Stimulated activated CD8-positive, alpha-beta memory T cell treated with anti-CD3 and anti-CD28 coated beads, Interleukin-12 subunit alpha, Interleukin-12 subunit beta, amount 100 ng/mL, for 1 hour (primary cell): Measurements from ENCODE around the gene SASH3.

Experiments used
- DNase-seq: peaks from one replicate; pipeline ENCODE4 v3.0.0-alpha.2; 2020; ENCODE audit warnings: low read depth

SASH3 gene

DNA sequence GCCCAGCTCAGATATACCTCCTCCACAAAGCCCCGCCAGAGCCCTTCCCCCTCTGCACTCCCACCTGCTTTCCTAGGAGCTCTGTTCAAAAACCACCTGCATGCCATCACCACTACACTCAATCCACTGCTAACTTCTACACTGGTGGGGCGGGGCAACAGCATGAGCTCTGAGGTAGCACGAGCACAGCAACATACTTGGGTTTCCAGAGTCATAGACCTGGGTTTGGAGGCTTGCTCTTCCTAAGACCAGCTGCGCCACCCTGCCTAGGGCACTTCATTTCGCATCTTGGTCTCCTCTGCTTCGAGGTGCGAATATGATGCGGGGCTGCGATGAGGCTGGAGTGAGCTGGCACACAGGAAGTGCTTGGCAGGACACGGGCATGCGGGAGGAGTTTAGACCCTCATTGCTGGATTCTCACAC, 3.6 kb downstream of the SASH3 start:
- no peak for DNase-seq

DNA sequence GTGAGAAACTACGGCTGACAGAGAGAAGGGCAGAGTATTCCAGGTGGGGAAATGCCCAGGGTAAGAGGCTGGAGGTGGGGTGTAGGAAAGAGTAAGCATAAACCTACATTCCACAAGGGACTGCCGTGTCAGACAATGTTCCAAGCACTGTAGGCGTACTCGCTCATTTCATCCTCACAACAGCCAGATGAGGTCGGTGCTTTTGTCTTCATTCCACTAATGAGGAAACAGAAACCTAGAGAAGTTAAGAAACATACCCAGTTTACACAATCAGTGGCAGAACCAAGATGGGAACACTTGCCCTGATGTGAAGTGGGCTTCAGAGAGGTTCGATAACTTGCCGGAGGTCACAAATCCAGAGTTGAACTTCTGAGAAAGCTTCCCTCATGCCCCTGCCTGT, 4.6 kb downstream of the SASH3 start:
- no peak for DNase-seq

GRCh38 chrX:129785160-129785947, 5.6 kb downstream of the SASH3 start:
- no peak for DNase-seq

GRCh38 chrX:129786210-129786651, 6.5 kb downstream of the SASH3 start:
- no peak for DNase-seq

GRCh38 chrX:129787336-129788055, 7.7 kb downstream of the SASH3 start:
- DNase-seq = no peak

DNA sequence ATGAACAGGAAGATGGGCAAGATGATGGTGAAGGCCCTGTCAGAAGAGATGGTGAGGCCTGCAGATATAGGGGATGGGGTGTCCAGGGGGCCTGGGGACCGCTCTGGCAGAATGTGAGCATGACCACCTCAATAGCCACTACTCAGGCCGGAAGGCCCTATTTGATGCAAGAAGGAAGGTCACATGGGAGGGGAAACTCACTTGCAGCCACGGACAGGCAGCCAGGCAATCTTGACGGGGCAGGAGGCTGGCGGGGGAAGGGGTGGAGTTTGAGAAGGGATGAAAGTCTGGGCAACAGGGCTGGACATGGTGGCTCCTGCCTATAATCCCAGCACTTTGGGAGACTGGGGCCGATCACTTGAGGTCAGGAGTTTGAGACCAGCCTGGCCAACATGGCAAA, 8.8 kb downstream of the SASH3 start:
- no peak for DNase-seq

DNA sequence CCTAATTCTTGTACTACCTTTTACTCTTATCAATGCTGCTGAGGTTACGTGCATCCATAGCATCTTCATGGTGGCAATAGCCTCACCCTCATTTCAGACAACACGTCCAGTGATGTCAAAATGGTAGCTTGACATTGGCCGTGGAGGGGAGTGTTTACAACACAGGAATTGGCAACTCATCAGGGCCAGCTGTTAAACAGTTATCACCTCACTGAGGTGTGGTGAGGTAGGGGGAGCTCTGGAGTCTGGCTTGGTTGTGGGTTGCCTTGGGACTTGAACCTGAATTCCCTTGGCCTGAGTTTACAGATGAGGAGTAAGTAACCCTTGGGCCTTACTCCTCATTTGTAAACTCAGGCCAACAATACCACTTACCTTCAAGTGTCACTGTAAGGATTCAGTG, 10.4 kb downstream of the SASH3 start:
- no peak for DNase-seq

DNA sequence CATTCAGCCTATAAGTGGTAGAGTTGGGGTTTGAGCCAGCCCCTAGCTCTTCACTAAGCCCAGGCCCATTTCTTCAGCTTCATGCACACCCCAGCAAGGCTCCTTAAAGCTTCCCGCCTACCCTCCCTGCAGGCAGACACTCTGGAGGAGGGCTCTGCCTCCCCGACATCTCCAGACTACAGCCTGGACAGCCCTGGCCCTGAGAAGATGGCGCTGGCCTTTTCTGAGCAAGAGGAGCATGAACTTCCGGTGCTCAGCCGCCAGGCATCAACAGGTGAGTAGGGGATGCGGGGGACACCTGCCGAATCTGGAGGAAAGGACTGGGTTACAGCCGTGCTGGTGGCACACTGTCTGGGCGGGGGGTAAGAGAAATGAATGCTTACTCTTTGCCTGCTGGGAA, 11.1 kb downstream of the SASH3 start:
- no peak for DNase-seq

GRCh38 chrX:129791336-129791735, 11.6 kb downstream of the SASH3 start:
- DNase-seq = no peak

DNA sequence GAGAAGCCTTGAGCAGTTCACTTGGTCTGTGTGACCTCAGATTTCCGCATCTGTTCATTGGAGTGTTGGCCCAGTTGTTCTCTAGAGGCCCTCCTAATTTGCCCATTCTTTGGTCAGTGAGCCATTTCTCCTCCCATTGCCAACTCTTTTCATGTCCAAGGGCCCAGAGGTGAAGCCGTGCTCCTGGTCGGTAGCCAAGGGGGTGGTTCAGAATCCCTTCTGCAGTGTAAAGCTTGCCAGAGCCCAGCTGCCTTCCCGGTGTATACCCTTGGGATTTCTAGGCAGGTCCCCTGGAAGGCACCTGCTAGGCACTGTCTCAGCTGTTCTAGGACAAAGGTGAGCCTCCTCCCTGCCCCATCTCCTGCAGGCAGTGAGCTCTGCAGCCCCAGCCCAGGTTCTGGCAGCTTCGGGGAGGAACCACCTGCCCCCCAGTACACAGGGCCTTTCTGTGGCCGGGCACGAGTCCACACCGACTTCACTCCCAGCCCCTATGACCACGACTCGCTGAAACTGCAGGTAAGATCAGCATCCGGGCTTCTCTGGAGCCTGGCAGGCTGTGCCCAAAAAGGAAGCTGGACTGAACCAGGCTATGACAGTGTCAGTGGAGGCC, 12.3 kb downstream of the SASH3 start:
- no peak for DNase-seq

DNA sequence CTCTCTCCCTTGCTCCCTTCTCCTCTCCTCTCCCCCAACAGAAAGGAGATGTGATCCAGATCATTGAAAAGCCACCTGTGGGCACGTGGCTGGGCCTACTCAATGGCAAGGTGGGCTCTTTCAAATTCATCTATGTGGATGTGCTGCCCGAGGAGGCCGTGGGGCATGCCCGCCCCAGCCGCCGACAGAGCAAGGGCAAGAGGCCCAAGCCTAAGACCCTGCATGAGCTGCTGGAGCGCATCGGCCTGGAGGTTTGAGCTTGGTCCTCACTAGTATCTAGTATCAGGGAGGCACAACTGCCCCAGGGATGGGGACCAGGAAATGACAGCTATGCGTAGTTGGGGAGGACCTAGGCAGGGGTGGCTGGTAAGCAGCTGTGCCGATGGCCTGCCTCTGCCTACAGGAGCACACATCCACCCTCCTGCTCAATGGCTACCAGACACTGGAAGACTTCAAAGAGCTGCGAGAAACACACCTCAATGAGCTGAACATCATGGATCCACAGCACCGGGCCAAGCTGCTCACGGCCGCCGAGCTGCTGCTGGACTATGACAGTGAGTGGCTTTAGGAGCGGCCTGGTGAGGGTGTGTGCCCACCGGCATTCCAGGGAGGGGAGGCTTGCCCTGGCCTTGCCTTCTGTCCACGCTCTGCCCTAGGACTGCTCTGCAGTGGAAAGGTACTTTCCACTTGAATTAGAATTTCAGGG, 13.0 kb downstream of the SASH3 start:
- no peak for DNase-seq

DNA sequence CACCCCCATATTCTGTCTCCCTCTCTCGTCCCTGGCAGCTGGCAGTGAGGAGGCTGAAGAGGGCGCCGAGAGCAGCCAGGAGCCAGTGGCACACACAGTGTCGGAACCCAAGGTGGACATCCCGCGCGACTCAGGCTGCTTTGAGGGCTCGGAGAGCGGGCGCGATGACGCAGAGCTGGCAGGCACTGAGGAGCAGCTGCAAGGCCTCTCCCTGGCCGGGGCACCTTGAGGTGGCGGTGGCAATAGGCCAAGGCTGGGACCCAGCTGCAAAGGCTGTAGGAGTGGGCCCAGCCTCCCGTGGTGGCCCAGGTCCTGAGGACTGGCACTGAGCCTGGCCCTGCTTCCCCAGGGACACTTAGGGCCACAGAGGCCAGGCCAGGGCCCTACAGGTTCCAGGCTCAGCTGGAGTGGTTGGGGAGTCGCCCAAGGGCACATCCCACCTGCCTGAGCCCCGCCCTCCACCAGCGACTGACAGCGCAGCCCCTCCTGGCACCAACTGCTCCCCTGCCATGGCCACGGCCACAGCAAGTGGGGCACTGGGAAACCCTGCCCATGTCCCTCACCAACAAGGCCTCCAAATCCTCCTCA, 13.9 kb downstream of the SASH3 start:
- DNase-seq = no peak

DNA sequence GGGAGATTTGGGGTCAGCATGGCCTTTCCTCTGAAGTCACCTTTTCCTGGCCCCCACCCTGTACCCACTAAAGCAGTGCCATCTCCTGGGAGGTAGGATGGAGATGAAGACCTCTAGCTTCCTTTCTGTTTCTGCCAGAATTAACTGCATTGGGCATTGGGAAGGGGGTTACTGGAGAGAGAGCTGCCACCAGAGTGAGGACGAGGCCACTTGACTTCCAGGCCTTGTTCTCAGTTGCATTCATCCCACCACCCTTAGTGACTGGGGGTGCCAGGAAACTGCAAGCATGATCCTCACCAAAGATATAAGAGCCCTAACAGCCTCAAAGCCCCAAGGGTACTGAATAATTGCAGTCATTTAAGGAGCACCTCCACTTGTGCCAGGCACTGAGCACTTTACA, 15.8 kb downstream of the SASH3 start:
- no peak for DNase-seq

- no peak for DNase-seq
Measured at GRCh38 chrX:129797251-129797906, 17.6 kb downstream of the SASH3 start.

- no peak for DNase-seq
Measured at GRCh38 chrX:129798456-129798855, 18.7 kb downstream of the SASH3 start.

DNA sequence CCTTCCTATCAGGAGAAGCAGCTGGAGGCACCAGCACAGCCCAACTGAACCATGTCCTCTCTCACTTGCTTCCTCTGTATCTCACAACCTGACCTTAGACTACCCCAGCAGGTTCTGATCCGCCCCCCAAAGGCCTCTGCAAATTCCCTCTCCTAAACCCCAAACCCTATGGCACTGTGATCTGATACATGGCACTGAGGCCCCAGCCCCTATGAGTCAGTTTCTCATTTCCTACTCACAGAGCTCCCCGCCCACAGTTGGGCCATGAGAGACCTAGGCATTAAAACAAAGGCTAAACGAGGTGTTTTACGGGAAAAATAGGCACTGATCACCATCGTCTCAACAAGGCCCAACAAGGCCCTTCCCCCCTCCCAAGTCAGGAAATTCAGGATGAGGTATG, 19.1 kb downstream of the SASH3 start:
- DNase-seq = no peak

GRCh38 chrX:129800186-129800585, 20.4 kb downstream of the SASH3 start:
- no peak for DNase-seq

GRCh38 chrX:129802863-129803262, 23.1 kb downstream of the SASH3 start:
- no peak for DNase-seq

DNA sequence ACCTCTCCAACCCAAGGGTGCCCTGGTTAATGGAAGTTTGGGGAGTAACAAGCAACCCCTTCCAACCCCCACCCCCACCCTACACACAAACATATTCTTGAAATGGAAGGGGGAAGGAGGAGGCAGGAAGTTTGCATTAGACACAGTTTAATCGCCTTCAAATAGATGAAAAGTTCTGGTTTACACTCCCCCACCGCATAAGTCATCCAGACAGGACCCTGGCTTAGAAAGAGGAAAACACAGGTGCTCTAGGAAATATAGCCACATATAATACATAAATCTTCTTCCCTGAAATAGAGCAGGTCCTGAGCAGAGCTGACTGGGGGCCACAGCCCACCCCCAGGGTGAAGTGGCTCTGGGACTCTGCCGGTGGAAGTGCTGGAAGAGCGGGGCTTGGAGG, 25.1 kb downstream of the SASH3 start:
- DNase-seq = no peak

DNA sequence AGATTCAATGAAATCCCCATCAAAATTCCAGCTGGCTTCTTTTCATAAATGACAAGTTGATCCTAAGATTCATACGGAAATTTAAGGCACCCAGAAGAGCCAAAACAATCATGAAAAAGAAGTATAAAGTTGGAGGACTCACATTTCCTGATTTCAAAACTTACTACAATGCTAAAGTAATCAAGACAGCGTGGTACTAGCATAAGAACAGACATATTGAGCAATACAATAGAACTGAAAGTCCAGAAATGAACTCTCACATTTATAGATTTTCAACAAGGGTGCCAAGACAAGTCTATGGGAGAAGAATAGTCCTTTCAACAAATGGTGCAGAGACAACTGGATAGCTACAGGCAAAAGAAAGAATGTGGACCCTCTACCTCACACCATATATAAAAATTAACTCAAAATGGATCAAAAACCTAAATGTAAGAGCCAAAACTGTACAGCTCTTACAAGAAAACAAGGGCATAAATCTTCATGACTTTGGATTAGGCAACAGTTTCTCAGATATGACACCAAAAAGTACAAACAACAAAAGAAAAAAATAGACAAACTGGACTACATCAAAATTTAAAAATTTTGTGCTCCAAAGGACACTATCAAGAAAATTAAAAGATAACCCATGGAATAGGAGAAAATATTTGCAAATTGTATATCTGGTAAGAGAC, 28.5 kb downstream of the SASH3 start:
- DNase-seq = no peak
